AG10803 (cell line): Measurements from ENCODE around the gene IGFL2.
"Not testable (repeated sequence)": the region's sequence is repeated elsewhere in the genome, so short reads cannot be mapped to it uniquely, and the experiment has no call there.

Experiments
- DNase-seq: peaks from one replicate; pipeline ENCODE4 v3.0.0; 2010; ENCODE audit warnings: low read depth
- H3K4me3 ChIP-seq: 2 replicates; pipeline ENCODE4 v1.5.1; 2011; ENCODE audit warnings: mild to moderate bottlenecking, low read length, control low read depth
- CTCF ChIP-seq: conservative IDR thresholded peaks from 2 replicates; pipeline ENCODE4 v1.5.1; 2011; ENCODE audit warnings: mild to moderate bottlenecking, low read length, control low read depth, inconsistent platforms

The IGFL2 gene

GRCh38 chr19:46147791-46148288 lies at the start of gene IGFL2:
IGFL2 (plus strand) TSS chr19:46148238; CDS start chr19:46148279, 41 bp downstream.
- TF ChIP-seq CTCF = no peak
- no peak for DNase-seq
- H3K4me3 ChIP-seq = no peak within 1 kb of the TSS

GRCh38 chr19:46100344-46100743 lies 47.7 kb upstream of the IGFL2 start:
- no peak for DNase-seq
- no peak for TF ChIP-seq CTCF
- H3K4me3 ChIP-seq = no peak overlapping the region

- no peak overlapping the region for H3K4me3 ChIP-seq
- TF ChIP-seq CTCF = no peak
- no peak for DNase-seq
Observed at GRCh38 chr19:46101293-46101692, 46.7 kb upstream of the IGFL2 start.

- not testable (repeated sequence) for H3K4me3 ChIP-seq, DNase-seq
Observed at GRCh38 chr19:46102333-46102732, 45.7 kb upstream of the IGFL2 start.

GRCh38 chr19:46107371-46107770 lies 40.7 kb upstream of the IGFL2 start:
- TF ChIP-seq CTCF = no peak
- no peak overlapping the region for H3K4me3 ChIP-seq
- peak; percentile 73 for DNase-seq

GRCh38 chr19:46109876-46110275 lies 38.2 kb upstream of the IGFL2 start:
- no peak for DNase-seq
- TF ChIP-seq CTCF = no peak

GRCh38 chr19:46111376-46111775 lies 36.7 kb upstream of the IGFL2 start:
- H3K4me3 ChIP-seq = no peak overlapping the region
- DNase-seq = no peak
- no peak for TF ChIP-seq CTCF

More at GRCh38 chr19:46109876-46110275, 38.2 kb upstream of the IGFL2 start:
- no peak overlapping the region for H3K4me3 ChIP-seq

- TF ChIP-seq CTCF = no peak
- DNase-seq = no peak
- no peak overlapping the region for H3K4me3 ChIP-seq
Observed at GRCh38 chr19:46112527-46112926, 35.5 kb upstream of the IGFL2 start.
